K562 (cell line): ENCODE results near the gene CYB5B. TPM values are rescaled to one million over a fixed set of nuclear protein-coding genes. Genes with fewer than 3 reads are reported as not detected.

ENCODE experiments used
- ATAC-seq: fragments of 200-7000 bp; cut with Tn5 transposase; 3 replicates; pipeline ENCODE4 v1.9.1; 2020; ENCODE audit warnings: moderate library complexity
- BruUV-seq: library from RNA; stranded (reverse); fragments of 400-500 nt; replicated peaks from 2 replicates; lab custom pipeline; 2021; lab: Mats Ljungman, UMichigan
- CTCF ChIA-PET: fragments of 300-600 bp; formaldehyde crosslinking; extraction: SDS; loops from one replicate; lab custom pipeline; 2021; ENCODE audit warnings: low intra/inter-chr PET ratio; lab: Yijun Ruan, JAX
- POLR2A ChIA-PET: fragments of 300-600, 350-650 bp; sonication (Branson Sonifier 250); formaldehyde crosslinking; extraction: SDS; loops from one replicate; lab custom pipeline; 2021; ENCODE audit warnings: antibody characterized with exemption, inconsistent platforms; lab: Yijun Ruan, JAX
- DNase-seq, 4 experiments: peaks; one replicate each; pipeline versions ENCODE4 v3.0.0 to v3.0.0-alpha.2; 2011 to 2018; ENCODE audit warnings: low spot score in 3 of 4, mixed read lengths in 3 of 4; ENCODE audit errors: extremely low read depth in 1 of 4
- FAIRE-seq: peaks from 2 replicates; lab custom pipeline; 2011; peaks lifted over from hg19 to GRCh38; lab: Jason Lieb, UNC
- H2AFZ ChIP-seq: 2 replicates; pipeline ENCODE4 v1.6.0; 2011; ENCODE audit warnings: low read depth, low read length, control low read depth, inconsistent platforms
- H3K27ac ChIP-seq: fragments of 200-600 bp; 3 replicates; pipeline ENCODE4 v1.8.0; 2011; ENCODE audit warnings: low read depth, mild to moderate bottlenecking, control low read depth, inconsistent platforms, low read length, moderate library complexity, mixed read lengths; ENCODE audit errors: extremely low read depth
- H3K27me3 ChIP-seq, 2 experiments: fragments of 300-600 bp in 1 of 2; 2 replicates in 1 of 2; 3 replicates in 1 of 2; pipeline versions ENCODE4 v1.6.0 to v1.8.0; 2011; ENCODE audit warnings: inconsistent platforms in 2 of 2, low read length in 2 of 2, mild to moderate bottlenecking in 1 of 2, mixed read lengths in 1 of 2, moderate library complexity in 1 of 2; ENCODE audit not compliant: control insufficient read depth in 2 of 2, insufficient read depth in 2 of 2
- H3K36me3 ChIP-seq: fragments of 300-600 bp; 3 replicates; pipeline ENCODE4 v1.8.0; 2011; ENCODE audit warnings: mild to moderate bottlenecking, low read length, inconsistent platforms; ENCODE audit not compliant: control insufficient read depth, insufficient read depth
- H3K4me1 ChIP-seq, 2 experiments: fragments of 200-600 bp in 1 of 2; replicated peaks in 1 of 2; 2 replicates in 1 of 2; 3 replicates in 1 of 2; pipeline versions ENCODE4 v1.5.1 to v1.8.0; 2011; ENCODE audit warnings: inconsistent platforms in 2 of 2, low read length in 2 of 2, mild to moderate bottlenecking in 1 of 2, mixed read lengths in 1 of 2, moderate library complexity in 1 of 2; ENCODE audit not compliant: control insufficient read depth in 2 of 2, insufficient read depth in 2 of 2
- H3K4me2 ChIP-seq: 2 replicates; pipeline ENCODE4 v1.6.1; 2011; ENCODE audit warnings: low read length, control low read depth, inconsistent platforms, mixed read lengths; ENCODE audit not compliant: insufficient read depth
- H3K4me3 ChIP-seq: fragments of 200-600 bp; sonication (generic), shearing (Covaris generic); 2 replicates; pipeline ENCODE4 v1.5.1; 2016; ENCODE audit warnings: control low read depth, inconsistent platforms
- H3K79me2 ChIP-seq: fragments of 200-600 bp; 3 replicates; pipeline ENCODE4 v1.8.0; 2011; ENCODE audit warnings: low read length, inconsistent platforms; ENCODE audit not compliant: control insufficient read depth, insufficient read depth
- H3K9ac ChIP-seq, 2 experiments: 2 replicates each; pipeline versions ENCODE4 v1.6.0 to v1.6.1; 2011; ENCODE audit warnings: low read depth in 2 of 2, low read length in 2 of 2, control low read depth in 1 of 2, inconsistent platforms in 1 of 2, mild to moderate bottlenecking in 1 of 2, mixed read lengths in 1 of 2; ENCODE audit not compliant: insufficient read depth in 1 of 2
- H3K9me1 ChIP-seq: one replicate; pipeline ENCODE4 v1.6.0; 2011; ENCODE audit warnings: inconsistent platforms, mild to moderate bottlenecking, low read length, moderate library complexity; ENCODE audit not compliant: control insufficient read depth, insufficient read depth
- H3K9me3 ChIP-seq: replicated peaks from 2 replicates; pipeline ENCODE4 v1.5.1; 2011; ENCODE audit warnings: low read depth, low read length, inconsistent platforms; ENCODE audit not compliant: control insufficient read depth, insufficient read depth
- H4K20me1 ChIP-seq: replicated peaks from 2 replicates; pipeline ENCODE4 v1.6.1; 2011; ENCODE audit warnings: low read length, inconsistent platforms, mixed read lengths; ENCODE audit not compliant: control insufficient read depth, insufficient read depth
- BRF2 ChIP-seq: IDR thresholded peaks from 3 replicates; pipeline ENCODE4 v1.6.1; 2011; ENCODE audit warnings: borderline replicate concordance, mild to moderate bottlenecking; ENCODE audit not compliant: insufficient read length, insufficient read depth
- KDM4B ChIP-seq, 2 experiments: fragments of 450-650 bp in 1 of 2; sonication (generic) in 1 of 2; IDR thresholded peaks; 2 replicates each; pipeline ENCODE4 v1.6.1; 2016 to 2017; ENCODE audit warnings: borderline replicate concordance in 2 of 2, antibody characterized with exemption in 1 of 2, low read depth in 1 of 2, mild to moderate bottlenecking in 1 of 2
- SIX5 ChIP-seq, 2 experiments: IDR thresholded peaks; 2 replicates each; pipeline ENCODE4 v1.6.1; 2011; ENCODE audit warnings: low read length in 2 of 2, borderline replicate concordance in 1 of 2, low read depth in 1 of 2, mild to moderate bottlenecking in 1 of 2, moderate library complexity in 1 of 2; ENCODE audit not compliant: insufficient read depth in 1 of 2
- ZNF609 ChIP-seq: sonication (generic); formaldehyde crosslinking; IDR thresholded peaks from 2 replicates; pipeline ENCODE4 v1.8.1; 2023; ENCODE audit warnings: missing genetic modification reagents, mild to moderate bottlenecking, borderline replicate concordance
- ZNF644 ChIP-seq: fragments of 200-800 bp; sonication (Bioruptor generic); IDR thresholded peaks from 2 replicates; pipeline ENCODE4 v1.6.1; 2016; ENCODE audit warnings: low read depth, missing genetic modification characterization, missing compliant biosample characterization
- WGBS: fragments of 100-300 bp; shearing (Covaris generic); methylation state at CpG from one replicate; pipeline ENCODE4 v1.1.6; 2016; ENCODE audit warnings: low coverage, mixed read lengths; ENCODE audit not compliant: insufficient coverage; ENCODE audit errors: missing lambda C conversion rate; 5-methylcytosine and 5-hydroxymethylcytosine counted together
- in situ Hi-C: fragments of 300-500 bp; cut with MboI; formaldehyde crosslinking; loops from 4 replicates; pipeline ENCODE4 v1.15.0; 2018; ENCODE audit warnings: inconsistent platforms, mixed read lengths
- intact Hi-C: fragments of 100-400 bp; cut with micrococcal nuclease; formaldehyde crosslinking; loops from 2 replicates; pipeline ENCODE4 v1.14.2; 2022
- polyA plus RNA-seq, 8 experiments: library from polyadenylated mRNA; depleted of rRNA in 4 of 8; stranded (reverse) in 5 of 8; unstranded in 3 of 8; fragments of >200 nt; fragmentation: Nextera tagmentation in 2 of 8; fragmentation: Illumina TruSeq in 1 of 8; extraction: Ambion mirVana in 2 of 8; extraction: Trizol in 1 of 8; gene quantifications; 2 replicates each; pipeline versions ENCODE4 v1.2.1 to v1.2.3, GENCODE V29; 2011 to 2014; ENCODE audit warnings: inconsistent platforms in 1 of 8, missing spikeins in 1 of 8
- total RNA-seq, 7 experiments: library from RNA; depleted of rRNA in 6 of 7; stranded (reverse); fragments of >200 nt in 6 of 7; fragmentation: Illumina TruSeq in 2 of 7; extraction: Trizol in 2 of 7; gene quantifications; 2 replicates each; pipeline versions ENCODE4 v1.2.1 to v1.2.3, GENCODE V29; 2011 to 2021; ENCODE audit warnings: low replicate concordance in 1 of 7

Gene CYB5B
- total and polyA plus RNA-seq, 9 of the 15 experiments (the other 6 are each of a cell fraction or from before 2014, with no cell fraction given): 29.9 to 274 (median 136) TPM

- ATAC-seq (no peak), FAIRE-seq (no peak), DNase-seq (no peak)
- Histone ChIP-seq H3K27me3 (no peaks in the 10 kb centered on the region), H3K4me3 (no peak overlapping the region), H3K27ac (no peak overlapping the region), H3K4me1 (peaks cover 4 to 8% of the 10 kb centered on the region in 2 experiments; a peak in 3 of 5 replicates), H3K9me3 (no peaks in the 10 kb centered on the region), H4K20me1 (no peaks in the 10 kb centered on the region), H3K9me1 (no peaks in the 10 kb centered on the region), H3K79me2 (no peaks in the 10 kb centered on the region), H3K36me3 (peaks cover 27% of the 10 kb centered on the region; the same call in 2 of the 3 replicates), H3K4me2 (no peak overlapping the region), H3K9ac (no peak overlapping the region), H2AFZ (no peak overlapping the region)
- intact Hi-C loops: loop anchor here (10.0 kb wide), 1 partner anchor 71 kb away; no protein-coding TSS in a partner anchor
- ChIA-PET POLR2A (interaction anchor here (0.5 to 1.8 kb wide), 3 partner anchors 16 to 716 kb away, joined by 3 to 5 read pairs (median 3); no protein-coding TSS in a partner anchor), CTCF (interaction anchor here (0.6 kb wide), 1 partner anchor 22 kb away, joined by 3 read pairs; no protein-coding TSS in a partner anchor)
- in situ Hi-C loops: no loop called here
- 62% methylated on average over 6 of the region's 6 CpGs for WGBS
- no TSS peak for BruUV-seq
- TF ChIP-seq KDM4B (IDR thresholded peaks at IDR 0.05; ENCODE audit: borderline replicate concordance in 2 of 2, low read depth in 1 of 2) (no peak), BRF2 (no peak), SIX5 (IDR thresholded peaks at IDR 0.05; ENCODE audit: borderline replicate concordance in 1 of 2, insufficient read depth in 1 of 2, low read depth in 1 of 2, low read length in 2 of 2) (no peak), ZNF644 (tag) (no peak), ZNF609 (CRISPR knock-in tag) (no peak)
These were observed 41.5 kb downstream of the CYB5B start for GRCh38 chr16:69465881-69466280.
